GM19328 (cell line): ENCODE data around the gene SPEM3.
A peak's percentile ranks its signal among the peaks of the same experiment; 100 is the strongest.

Source experiments
- ATAC-seq: cut with Tn5 transposase; IDR thresholded peaks from one replicate; pipeline ENCODE4 v1.9.1; 2021; ENCODE audit warnings: mild to moderate bottlenecking, moderate library complexity; ENCODE audit not compliant: unreplicated experiment

Gene SPEM3

GRCh38 chr17:7428557-7428956 lies at the start of gene SPEM3:
TSS of gene SPEM3 (plus strand) at chr17:7428857. CDS start at chr17:7428903, 46 bp downstream.
- ATAC-seq = no peak

GRCh38 chr17:7379134-7379533 lies 49.5 kb upstream of the SPEM3 start:
- ATAC-seq = no peak

GRCh38 chr17:7380321-7380720 lies 48.3 kb upstream of the SPEM3 start:
- ATAC-seq = no peak

GRCh38 chr17:7380855-7381683 lies 47.6 kb upstream of the SPEM3 start, which contains the start of gene TNK1:
TSS of gene TNK1 (plus strand) at chr17:7381089. CDS start at chr17:7382927, 1,838 bp downstream.
- no peak for ATAC-seq

GRCh38 chr17:7382901-7383300 lies 45.8 kb upstream of the SPEM3 start:
- ATAC-seq = no peak

- no peak for ATAC-seq
These were observed 45.3 kb upstream of the SPEM3 start for GRCh38 chr17:7383371-7383741.

GRCh38 chr17:7383742-7384488 lies 44.7 kb upstream of the SPEM3 start:
- ATAC-seq = peak; percentile 67

GRCh38 chr17:7384489-7385081 lies 44.1 kb upstream of the SPEM3 start:
- no peak for ATAC-seq

- no peak for ATAC-seq
These were observed 39.8 kb upstream of the SPEM3 start for GRCh38 chr17:7388856-7389255.

GRCh38 chr17:7389924-7390910 lies 38.4 kb upstream of the SPEM3 start:
- no peak for ATAC-seq

- no peak for ATAC-seq
These were observed 37.4 kb upstream of the SPEM3 start for GRCh38 chr17:7391307-7391706.

- ATAC-seq = no peak
These were observed 35.7 kb upstream of the SPEM3 start for GRCh38 chr17:7392696-7393612.

- ATAC-seq = peak; percentile 52
These were observed 34.8 kb upstream of the SPEM3 start for GRCh38 chr17:7393613-7394451.

GRCh38 chr17:7394452-7395191 lies 34.0 kb upstream of the SPEM3 start, which contains the start of gene PLSCR3:
TSS of gene PLSCR3 (minus strand) at chr17:7394525. CDS start at chr17:7394110, 415 bp downstream.
- ATAC-seq = peak; percentile 81

- no peak for ATAC-seq
These were observed 32.5 kb upstream of the SPEM3 start for GRCh38 chr17:7396147-7396546.

GRCh38 chr17:7398612-7399011 lies 30.0 kb upstream of the SPEM3 start:
- ATAC-seq = no peak

- ATAC-seq = no peak
These were observed 25.5 kb upstream of the SPEM3 start for GRCh38 chr17:7403043-7403726.
